Activated CD4-positive, alpha-beta T cell treated with anti-CD3 and anti-CD28 coated beads for 36 hours (primary cell): Measurements from ENCODE around the gene SLC15A1. TPM values are rescaled to one million over a fixed set of nuclear protein-coding genes. Genes with fewer than 3 reads are reported as not detected.

Experiments
- ATAC-seq: fragments of 200-7000 bp; cut with Tn5 transposase; one replicate; pipeline ENCODE4 v1.10.0; 2021; ENCODE audit warnings: mild to moderate bottlenecking, moderate library complexity
- CTCF ChIA-PET: fragments of 350-600 bp; sonication (Branson Sonifier 250); formaldehyde crosslinking; loops from one replicate; lab custom pipeline; 2021; ENCODE audit warnings: antibody characterized with exemption; lab: Charles Lee
- POLR2A ChIA-PET: fragments of 350-600 bp; sonication (Branson Sonifier 250); formaldehyde crosslinking; loops from one replicate; lab custom pipeline; 2021; ENCODE audit warnings: antibody characterized with exemption, inconsistent platforms; lab: Charles Lee
- DNase-seq: peaks from one replicate; pipeline ENCODE4 v3.0.0-alpha.2; 2020
- H3K27ac Mint-ChIP-seq: one replicate; pipeline ENCODE4 v1.8.0; 2021; ENCODE audit warnings: mixed read lengths
- H3K27me3 Mint-ChIP-seq: one replicate; pipeline ENCODE4 v1.8.0; 2021; ENCODE audit warnings: mixed read lengths
- H3K36me3 Mint-ChIP-seq: one replicate; pipeline ENCODE4 v1.8.0; 2021; ENCODE audit warnings: low read depth, mixed read lengths
- H3K4me1 Mint-ChIP-seq: one replicate; pipeline ENCODE4 v1.8.0; 2021; ENCODE audit warnings: mixed read lengths
- H3K4me3 Mint-ChIP-seq: one replicate; pipeline ENCODE4 v1.8.0; 2021; ENCODE audit warnings: mild to moderate bottlenecking, moderate library complexity, mixed read lengths
- H3K9me3 Mint-ChIP-seq: one replicate; pipeline ENCODE4 v1.8.0; 2021; ENCODE audit warnings: low read depth, mixed read lengths
- intact Hi-C, 2 experiments: fragments of 100-400 bp; cut with DNase I in 1 of 2; cut with micrococcal nuclease in 1 of 2; formaldehyde crosslinking; loops; one replicate each; pipeline versions ENCODE4 v1.14.2 to v1.15.1; 2022 to 2024; cut with DNase I, micrococcal nuclease
- total RNA-seq, 2 experiments: library from RNA; stranded (reverse); gene quantifications; one replicate each; pipeline ENCODE4 v1.2.3, GENCODE V29; 2021

Gene SLC15A1
- total RNA-seq, 2 experiments from 2014 or later = not detected

DNA sequence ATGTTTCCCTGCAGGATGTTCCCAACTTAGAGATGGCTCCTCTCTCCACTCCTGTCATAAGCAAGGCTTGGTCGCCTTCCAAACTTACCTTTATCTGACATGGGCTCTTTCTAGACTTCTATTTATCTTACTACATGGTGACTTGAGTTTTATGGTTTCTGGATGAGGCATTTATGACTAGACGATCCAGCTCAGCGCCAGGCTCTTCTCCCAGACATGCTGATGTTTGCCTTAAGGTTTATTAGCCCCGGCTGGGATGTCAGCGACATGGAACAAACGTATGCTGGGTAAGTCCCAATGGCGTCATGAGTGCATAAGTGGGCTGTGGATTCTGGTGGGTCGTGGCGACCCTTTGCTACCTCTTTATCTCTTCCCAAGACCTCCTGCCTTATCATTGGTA is 39.8 kb upstream of the SLC15A1 start:
- Mint-ChIP-seq H3K4me3 (no peak overlapping the region), H3K9me3 (peaks cover 8% of the 10 kb centered on the region), H3K27ac (no peak overlapping the region), H3K27me3 (peaks cover 9% of the 10 kb centered on the region), H3K4me1 (no peaks in the 10 kb centered on the region), H3K36me3 (peaks cover 48% of the 10 kb centered on the region)
- ChIA-PET CTCF (interaction anchor here (0.9 kb wide), 1 partner anchor 43 kb away, joined by 3 read pairs; no protein-coding TSS in a partner anchor), POLR2A (no interaction called here)
- intact Hi-C loops = no loop called here
- no peak for ATAC-seq
- DNase-seq = no peak

DNA sequence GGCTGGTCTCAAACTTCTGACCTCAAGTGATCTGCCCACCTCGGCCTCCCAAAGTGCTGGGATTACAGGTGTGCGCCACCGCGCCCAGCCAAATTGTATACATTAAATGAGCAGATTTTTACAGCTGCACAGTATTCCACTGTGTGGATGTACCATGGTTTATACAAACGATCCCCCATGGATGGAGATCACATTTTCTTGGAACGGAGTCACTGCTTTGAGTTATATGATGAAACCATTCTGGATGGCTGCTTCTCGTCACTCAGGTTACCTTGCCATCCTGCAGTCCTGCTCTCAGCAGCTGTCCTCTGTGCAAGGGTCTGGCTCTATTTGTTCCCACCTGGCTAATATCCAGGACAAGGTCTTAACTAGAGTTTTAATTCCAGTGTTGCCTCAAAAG is 39.1 kb upstream of the SLC15A1 start:
- no peak for DNase-seq
- ChIA-PET CTCF (no interaction called here), POLR2A (no interaction called here)
- ATAC-seq = no peak
- Mint-ChIP-seq H3K36me3 (peaks cover 41% of the 10 kb centered on the region), H3K9me3 (peaks cover 8% of the 10 kb centered on the region), H3K27me3 (peaks cover 9% of the 10 kb centered on the region), H3K27ac (no peak overlapping the region), H3K4me1 (no peaks in the 10 kb centered on the region), H3K4me3 (no peak overlapping the region)
- intact Hi-C loops = no loop called here

GRCh38 chr13:98787996-98788395 is 35.5 kb upstream of the SLC15A1 start:
- ChIA-PET POLR2A (no interaction called here), CTCF (no interaction called here)
- Mint-ChIP-seq H3K27me3 (peaks cover 9% of the 10 kb centered on the region), H3K36me3 (peaks cover 13% of the 10 kb centered on the region), H3K4me1 (no peaks in the 10 kb centered on the region), H3K9me3 (peaks cover 8% of the 10 kb centered on the region), H3K4me3 (no peak overlapping the region), H3K27ac (no peak overlapping the region)
- no peak for DNase-seq
- intact Hi-C loops = no loop called here
- ATAC-seq = no peak

DNA sequence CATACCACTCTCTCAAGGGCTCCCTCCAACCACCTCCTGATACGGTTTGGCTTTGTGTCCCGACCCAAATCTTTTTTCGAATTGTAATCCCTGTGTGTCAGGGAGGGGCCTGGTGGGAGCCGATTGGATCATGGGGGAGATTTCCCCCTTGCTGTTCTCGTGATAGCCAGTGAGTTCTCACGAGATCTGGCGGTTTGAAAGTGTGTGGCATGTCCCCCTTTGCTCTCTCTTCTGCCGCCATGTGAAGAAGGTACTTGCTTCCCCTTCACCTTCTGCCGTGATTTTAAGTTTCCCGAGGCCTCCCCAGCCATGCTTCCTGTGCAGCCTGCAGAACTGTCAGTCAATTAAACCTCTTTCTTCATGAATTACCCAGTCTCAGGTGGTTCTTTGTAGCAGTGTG is 34.7 kb upstream of the SLC15A1 start:
- ChIA-PET CTCF (no interaction called here), POLR2A (no interaction called here)
- Mint-ChIP-seq H3K9me3 (peaks cover 6% of the 10 kb centered on the region), H3K27ac (no peak overlapping the region), H3K4me3 (no peak overlapping the region), H3K4me1 (no peaks in the 10 kb centered on the region), H3K27me3 (peaks cover 9% of the 10 kb centered on the region), H3K36me3 (peaks cover 5% of the 10 kb centered on the region)
- no peak for DNase-seq
- ATAC-seq = no peak
- intact Hi-C loops = no loop called here

DNA sequence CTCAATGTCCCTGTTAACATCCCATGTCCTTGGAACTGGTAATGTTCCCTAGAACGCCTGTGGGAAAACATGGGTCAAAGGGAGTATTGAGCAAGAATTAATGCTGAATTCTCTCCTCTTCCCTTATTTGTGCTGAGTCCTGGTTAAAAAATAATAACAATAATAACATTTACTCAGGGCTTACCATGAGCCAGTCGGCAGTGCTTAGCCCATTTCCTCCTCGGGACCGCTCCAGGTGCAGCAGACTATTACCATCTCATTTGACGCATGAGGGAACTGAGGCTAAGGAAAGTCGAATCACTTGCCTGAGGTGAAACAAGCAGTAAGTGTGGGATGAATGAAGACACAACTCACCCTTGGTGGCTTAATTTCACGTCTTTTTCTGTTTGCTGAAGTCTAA is 33.6 kb upstream of the SLC15A1 start:
- no peak for DNase-seq
- Mint-ChIP-seq H3K4me3 (no peak overlapping the region), H3K27ac (no peak overlapping the region), H3K4me1 (no peaks in the 10 kb centered on the region), H3K36me3 (no peaks in the 10 kb centered on the region), H3K27me3 (peaks cover 14% of the 10 kb centered on the region), H3K9me3 (peaks cover 6% of the 10 kb centered on the region)
- no peak for ATAC-seq
- intact Hi-C loops = no loop called here
- ChIA-PET CTCF (no interaction called here), POLR2A (no interaction called here)

DNA sequence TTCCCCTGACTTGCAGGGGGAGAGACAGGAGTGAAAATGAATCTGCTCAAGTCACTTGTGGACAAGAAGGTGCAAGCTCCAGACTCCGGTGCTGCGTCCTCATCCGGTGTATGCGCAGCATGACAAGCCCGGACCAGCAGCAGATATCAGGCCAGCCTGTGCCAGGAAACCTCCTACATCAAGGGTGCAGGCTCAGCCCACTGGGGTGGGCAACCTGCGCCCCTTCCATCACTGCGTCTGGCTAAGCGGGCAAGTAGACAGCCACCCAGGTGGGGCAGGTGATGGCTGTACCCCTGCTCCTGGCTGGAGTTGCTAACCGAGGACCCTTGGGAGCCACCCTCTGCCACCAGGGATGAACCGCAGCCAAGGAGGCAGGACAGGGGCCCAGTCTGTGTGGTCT is 32.9 kb upstream of the SLC15A1 start:
- peaks cover 18% of the 10 kb centered on the region for H3K27me3 Mint-ChIP-seq
- POLR2A ChIA-PET = no interaction called here

GRCh38 chr13:98784666-98785065 is 32.2 kb upstream of the SLC15A1 start:
- ATAC-seq = no peak
- CTCF ChIA-PET = interaction anchor here (0.6 kb wide), 1 partner anchor 47 kb away, joined by 3 read pairs; no protein-coding TSS in a partner anchor
- intact Hi-C loops = no loop called here
- Mint-ChIP-seq H3K4me3 (no peak overlapping the region), H3K4me1 (no peaks in the 10 kb centered on the region), H3K27me3 (peaks cover 19% of the 10 kb centered on the region), H3K36me3 (no peaks in the 10 kb centered on the region), H3K9me3 (peaks cover 2% of the 10 kb centered on the region), H3K27ac (no peak overlapping the region)
- POLR2A ChIA-PET = no interaction called here
- no peak for DNase-seq

More for the DNA sequence above, 32.9 kb upstream of the SLC15A1 start:
- no peaks in the 10 kb centered on the region for H3K36me3 Mint-ChIP-seq
- no peak overlapping the region for H3K4me3 Mint-ChIP-seq
- no peak overlapping the region for H3K27ac Mint-ChIP-seq
- H3K4me1 Mint-ChIP-seq = no peaks in the 10 kb centered on the region
- DNase-seq (no peak), ATAC-seq (no peak)
- peaks cover 6% of the 10 kb centered on the region for H3K9me3 Mint-ChIP-seq
- CTCF ChIA-PET = no interaction called here
- intact Hi-C loops = no loop called here

- ChIA-PET POLR2A (no interaction called here), CTCF (no interaction called here)
- no peaks in the 10 kb centered on the region for H3K4me1 Mint-ChIP-seq
- H3K36me3 Mint-ChIP-seq = no peaks in the 10 kb centered on the region
- ATAC-seq = no peak
- intact Hi-C loops = no loop called here
- DNase-seq = no peak
- H3K4me3 Mint-ChIP-seq = no peak overlapping the region
- no peaks in the 10 kb centered on the region for H3K9me3 Mint-ChIP-seq
- no peak overlapping the region for H3K27ac Mint-ChIP-seq
- H3K27me3 Mint-ChIP-seq = peaks cover 21% of the 10 kb centered on the region
Observed at GRCh38 chr13:98783856-98784478, 31.5 kb upstream of the SLC15A1 start.

DNA sequence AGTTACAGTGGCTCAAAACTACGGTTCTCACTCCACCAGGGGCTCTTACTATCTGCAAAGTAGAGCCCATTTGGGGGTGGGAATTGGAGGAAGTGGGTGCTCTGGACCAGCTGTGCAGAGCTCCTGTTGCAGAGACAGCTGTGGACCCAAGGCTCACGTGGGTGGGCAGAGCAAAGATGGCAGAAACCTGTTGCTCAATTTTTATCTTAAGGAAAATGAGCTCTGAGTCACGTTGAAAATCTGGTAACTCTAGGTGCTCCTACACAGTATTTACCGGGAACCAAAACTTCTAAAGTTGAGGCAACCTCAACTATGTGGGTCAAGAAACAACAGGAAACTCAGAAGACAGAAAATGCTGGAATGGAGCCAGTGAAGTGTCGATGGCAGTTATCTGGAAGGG is 30.2 kb upstream of the SLC15A1 start:
- no peak for ATAC-seq
- intact Hi-C loops = no loop called here
- Mint-ChIP-seq H3K36me3 (no peaks in the 10 kb centered on the region), H3K27me3 (peaks cover 22% of the 10 kb centered on the region), H3K4me3 (no peak overlapping the region), H3K9me3 (no peaks in the 10 kb centered on the region), H3K27ac (no peak overlapping the region), H3K4me1 (no peaks in the 10 kb centered on the region)
- no peak for DNase-seq
- ChIA-PET POLR2A (no interaction called here), CTCF (no interaction called here)

DNA sequence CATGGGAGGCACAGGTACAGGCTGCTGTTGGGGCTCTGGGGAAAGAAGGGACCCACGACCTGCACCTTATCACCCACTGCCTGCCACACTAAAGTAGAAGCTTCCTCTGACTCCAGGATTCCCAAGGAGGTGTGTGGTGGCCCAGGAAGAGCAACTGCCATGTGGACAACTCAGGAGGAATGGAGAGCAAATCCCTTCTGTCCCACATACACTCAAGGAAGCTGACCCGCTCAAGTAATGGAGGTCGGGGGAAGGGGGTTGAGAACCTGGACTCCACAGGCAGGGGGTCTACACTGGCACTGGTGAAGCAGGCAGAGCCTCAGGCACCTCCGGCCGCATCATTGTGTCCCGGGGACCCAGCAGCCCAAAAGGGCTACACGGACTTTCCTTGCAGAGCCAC is 29.4 kb upstream of the SLC15A1 start:
- POLR2A ChIA-PET = no interaction called here
- H3K4me3 Mint-ChIP-seq = no peak overlapping the region

DNA sequence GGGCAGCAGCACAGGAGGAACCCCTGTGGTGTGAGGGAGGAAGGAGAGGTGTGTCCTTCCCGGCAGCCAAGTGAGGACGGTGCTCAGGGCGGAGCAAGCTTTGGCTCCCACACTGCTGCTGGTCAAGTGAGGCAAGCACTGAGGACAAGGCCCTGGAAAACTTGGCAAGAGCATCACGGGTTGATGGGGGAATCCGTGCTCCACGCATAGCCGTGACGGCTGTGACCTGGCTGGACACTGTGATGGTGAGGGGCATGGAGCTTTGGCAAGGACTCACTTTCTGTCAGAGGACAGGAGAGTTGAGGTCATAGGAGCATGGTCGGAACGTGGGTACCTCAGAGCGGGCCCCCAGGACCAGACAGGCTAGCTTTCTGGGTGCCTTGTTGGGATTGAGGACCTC is 29.0 kb upstream of the SLC15A1 start:
- no peak overlapping the region for H3K27ac Mint-ChIP-seq
- DNase-seq (no peak), ATAC-seq (no peak)
- ChIA-PET CTCF (no interaction called here), POLR2A (no interaction called here)
- intact Hi-C loops = no loop called here
- H3K4me1 Mint-ChIP-seq = no peaks in the 10 kb centered on the region
- no peak overlapping the region for H3K4me3 Mint-ChIP-seq
- no peaks in the 10 kb centered on the region for H3K9me3 Mint-ChIP-seq
- peaks cover 21% of the 10 kb centered on the region for H3K27me3 Mint-ChIP-seq
- no peaks in the 10 kb centered on the region for H3K36me3 Mint-ChIP-seq

More for the DNA sequence above, 29.4 kb upstream of the SLC15A1 start:
- CTCF ChIA-PET = no interaction called here
- no peaks in the 10 kb centered on the region for H3K9me3 Mint-ChIP-seq
- DNase-seq (no peak), ATAC-seq (no peak)
- H3K27ac Mint-ChIP-seq = no peak overlapping the region
- no peaks in the 10 kb centered on the region for H3K36me3 Mint-ChIP-seq
- intact Hi-C loops = no loop called here
- peaks cover 21% of the 10 kb centered on the region for H3K27me3 Mint-ChIP-seq
- no peaks in the 10 kb centered on the region for H3K4me1 Mint-ChIP-seq

DNA sequence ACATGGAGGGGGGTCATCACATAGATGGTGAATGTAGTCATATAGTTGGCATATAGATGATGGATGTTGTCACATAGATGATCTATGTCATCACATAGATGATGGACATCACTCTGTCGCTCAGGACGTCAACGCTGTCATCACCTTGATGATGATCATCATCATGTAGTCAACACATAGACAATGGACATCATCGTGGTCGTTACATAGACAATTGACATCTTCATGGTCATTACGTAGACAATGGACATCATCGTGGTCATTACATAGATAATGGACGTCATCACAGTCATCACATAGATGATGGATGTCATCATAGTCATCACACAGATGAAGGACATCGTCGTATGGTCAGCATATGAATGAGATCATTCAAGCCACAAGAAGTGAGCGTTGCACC is 28.6 kb upstream of the SLC15A1 start:
- no peaks in the 10 kb centered on the region for H3K4me1 Mint-ChIP-seq
- DNase-seq (no peak), ATAC-seq (no peak)
- intact Hi-C loops = no loop called here
- no peaks in the 10 kb centered on the region for H3K9me3 Mint-ChIP-seq
- peaks cover 21% of the 10 kb centered on the region for H3K27me3 Mint-ChIP-seq
- no peak overlapping the region for H3K4me3 Mint-ChIP-seq
- no peak overlapping the region for H3K27ac Mint-ChIP-seq
- CTCF ChIA-PET = no interaction called here
- POLR2A ChIA-PET = no interaction called here
- H3K36me3 Mint-ChIP-seq = no peaks in the 10 kb centered on the region
